Measurements from ENCODE around the gene PCSK9.
"Not testable (repeated sequence)": the region's sequence is repeated elsewhere in the genome, so short reads cannot be mapped to it uniquely, and the experiment has no call there.

The PCSK9 gene

GRCh38 chr1:55010194-55010886 lies 29.0 kb upstream of the PCSK9 start:
- DNase-seq (ENCODE audit: low read depth): no peak

DNA sequence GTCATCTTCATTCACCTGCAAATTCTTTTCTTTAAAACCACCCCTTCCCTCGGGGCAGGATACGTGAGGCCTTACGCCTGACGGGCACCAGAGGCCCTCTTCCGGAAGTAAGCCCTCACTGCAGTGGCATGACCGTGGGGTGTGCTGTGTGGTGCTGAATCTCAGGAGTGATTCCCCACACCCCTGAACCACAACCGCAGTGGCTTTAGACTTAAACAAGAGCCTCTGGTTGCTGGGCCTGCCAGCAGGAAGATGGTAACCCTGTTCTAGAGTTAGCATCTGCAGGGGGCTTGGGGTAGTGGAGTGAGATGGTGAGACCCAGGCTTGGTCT lies 28.5 kb upstream of the PCSK9 start:
- DNase-seq (ENCODE audit: low read depth): no peak

GRCh38 chr1:55012661-55013060 lies 26.7 kb upstream of the PCSK9 start:
- no peak for DNase-seq (ENCODE audit: low read depth)

GRCh38 chr1:55015123-55015522 lies 24.2 kb upstream of the PCSK9 start:
- DNase-seq (ENCODE audit: low read depth): no peak

- DNase-seq (ENCODE audit: low read depth): no peak
Observed at GRCh38 chr1:55015731-55016620, 23.4 kb upstream of the PCSK9 start.

GRCh38 chr1:55018395-55018794 lies 21.0 kb upstream of the PCSK9 start:
- no peak for DNase-seq (ENCODE audit: low read depth)

GRCh38 chr1:55021942-55022546 lies 17.3 kb upstream of the PCSK9 start:
- DNase-seq (ENCODE audit: low read depth): peak; percentile 23

DNA sequence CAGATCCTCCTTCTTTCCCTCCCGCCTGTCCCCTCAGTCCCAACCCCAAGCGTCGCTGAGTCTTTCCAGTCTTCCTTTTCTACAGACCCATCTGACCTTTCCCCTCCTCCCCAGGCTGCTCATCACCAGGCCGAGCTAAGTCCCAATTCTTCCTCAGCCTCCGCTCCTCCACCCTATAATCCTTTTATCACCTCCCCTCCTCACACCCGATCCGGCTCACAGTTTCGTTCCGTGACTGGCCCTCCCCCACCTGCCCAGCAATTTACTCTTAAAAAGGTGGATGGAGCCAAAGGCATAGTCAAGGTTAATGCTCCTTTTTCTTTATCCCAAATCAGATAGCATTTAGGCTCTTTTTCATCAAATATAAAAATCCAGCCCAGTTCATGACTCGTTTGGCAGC lies 15.2 kb upstream of the PCSK9 start:
- not testable (repeated sequence) for DNase-seq (ENCODE audit: low read depth)

DNA sequence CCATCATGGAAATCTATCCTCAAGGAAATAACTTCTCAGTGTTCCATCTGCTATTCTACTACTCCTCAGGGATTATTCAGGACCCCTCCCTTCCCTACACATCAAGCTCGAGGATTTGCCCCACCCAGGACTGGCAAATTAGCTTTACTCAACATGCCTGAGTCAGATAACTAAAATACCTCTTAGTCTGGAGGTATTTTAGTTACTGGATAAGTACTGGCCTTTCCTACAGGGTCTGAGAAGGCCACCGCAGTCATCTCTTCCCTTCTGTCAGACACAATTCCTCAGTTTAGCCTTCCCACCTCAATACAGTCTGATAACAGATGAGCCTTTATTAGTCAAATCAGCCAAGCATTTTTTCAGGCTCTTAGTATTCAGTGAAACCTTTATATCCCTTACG lies 12.7 kb upstream of the PCSK9 start:
- DNase-seq (ENCODE audit: low read depth): not testable (repeated sequence)

- DNase-seq (ENCODE audit: low read depth): not testable (repeated sequence)
Observed at GRCh38 chr1:55031098-55031497, 8.2 kb upstream of the PCSK9 start.

DNA sequence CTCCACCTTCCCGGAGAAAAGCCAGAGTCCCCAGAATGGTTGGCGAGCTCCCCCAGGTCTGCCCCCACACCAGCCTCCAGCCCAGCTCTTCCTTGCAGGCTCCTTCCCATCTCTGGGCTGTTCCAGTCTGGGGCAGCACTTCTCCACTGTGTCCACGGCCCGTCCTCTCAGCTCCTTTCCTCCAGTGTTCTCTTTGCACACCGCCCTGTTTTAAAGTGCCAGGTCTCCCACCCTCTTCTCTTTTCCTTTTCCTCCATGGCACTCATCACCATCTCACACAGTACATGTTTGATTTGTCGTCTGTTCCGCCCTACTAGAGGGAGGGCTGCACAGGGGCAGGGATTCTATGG lies 6.1 kb upstream of the PCSK9 start:
- no peak for DNase-seq (ENCODE audit: low read depth)

DNA sequence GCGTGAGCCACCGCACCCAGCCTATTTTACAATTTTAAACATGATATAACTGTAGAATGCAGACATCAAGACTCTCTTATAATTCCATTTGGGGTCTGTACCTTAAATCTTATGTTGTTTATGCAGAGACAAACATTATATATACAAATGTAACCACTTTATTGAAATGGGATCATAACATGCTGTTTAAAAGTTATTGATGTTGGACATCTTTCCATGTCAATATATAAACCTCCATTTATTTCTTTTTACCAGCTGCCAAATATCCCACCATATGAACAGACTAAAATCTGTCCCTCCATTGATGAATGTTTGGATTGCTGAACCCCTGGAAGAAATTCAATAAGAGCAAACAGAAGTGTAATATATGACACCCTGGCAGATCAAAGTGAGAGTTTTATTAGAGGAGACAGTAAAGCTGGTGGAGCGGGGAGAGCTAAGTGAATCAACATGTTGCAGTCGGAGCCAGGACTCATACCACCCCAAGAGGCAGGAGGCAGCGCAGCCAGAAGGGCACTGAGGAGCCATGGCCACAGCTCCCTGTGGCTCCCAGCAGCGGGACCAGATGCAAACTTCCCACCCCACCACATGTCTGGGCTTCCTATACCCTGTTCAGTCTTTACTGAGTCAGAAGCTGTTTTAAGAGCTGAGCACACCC lies 4.7 kb upstream of the PCSK9 start:
- no peak for DNase-seq (ENCODE audit: low read depth)

- no peak for DNase-seq (ENCODE audit: low read depth)
Observed at GRCh38 chr1:55035904-55036303, 3.4 kb upstream of the PCSK9 start.

DNA sequence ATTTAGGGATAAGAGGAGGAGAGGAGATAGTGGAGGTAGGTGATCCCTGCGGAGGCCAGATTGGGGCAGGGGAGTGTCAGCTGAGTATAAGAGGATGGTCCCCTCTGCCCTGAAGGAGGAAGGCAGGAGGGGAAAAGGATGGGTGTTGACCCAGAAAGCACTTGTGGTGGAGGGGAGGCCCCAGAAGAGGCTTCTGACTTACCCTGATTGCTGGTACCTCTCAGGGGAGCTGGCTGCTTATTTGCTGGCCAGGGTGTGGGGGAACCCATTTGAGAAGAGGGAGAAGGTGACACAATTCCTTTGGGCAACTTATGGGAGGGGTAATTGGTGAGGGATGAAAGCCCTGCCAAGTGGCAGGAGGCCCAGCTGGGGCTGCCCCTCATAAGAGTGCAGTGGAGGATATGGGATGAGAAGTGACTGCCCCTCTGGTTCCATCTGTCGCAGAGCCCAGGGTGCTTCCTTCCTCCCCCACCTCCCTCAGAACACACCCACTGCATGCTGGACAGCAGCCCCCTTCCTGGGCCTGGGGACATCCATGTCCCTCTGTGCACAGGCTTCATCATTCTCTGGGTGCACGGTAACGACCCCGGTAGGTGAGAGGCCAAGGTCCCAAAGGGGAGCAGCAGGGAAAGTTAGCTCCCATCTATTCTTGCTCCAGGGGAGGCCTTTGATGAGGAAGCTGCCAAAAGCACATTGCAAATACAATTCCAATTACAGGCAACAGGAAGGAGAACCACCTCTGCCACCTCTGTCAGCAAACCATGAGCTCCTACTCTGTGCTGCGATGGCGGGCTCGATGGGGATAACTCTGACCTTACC lies 1.4 kb upstream of the PCSK9 start:
- DNase-seq (ENCODE audit: low read depth): no peak

GRCh38 chr1:55038552-55038838 lies 853 bp upstream of the PCSK9 start:
- no peak for DNase-seq (ENCODE audit: low read depth)

DNA sequence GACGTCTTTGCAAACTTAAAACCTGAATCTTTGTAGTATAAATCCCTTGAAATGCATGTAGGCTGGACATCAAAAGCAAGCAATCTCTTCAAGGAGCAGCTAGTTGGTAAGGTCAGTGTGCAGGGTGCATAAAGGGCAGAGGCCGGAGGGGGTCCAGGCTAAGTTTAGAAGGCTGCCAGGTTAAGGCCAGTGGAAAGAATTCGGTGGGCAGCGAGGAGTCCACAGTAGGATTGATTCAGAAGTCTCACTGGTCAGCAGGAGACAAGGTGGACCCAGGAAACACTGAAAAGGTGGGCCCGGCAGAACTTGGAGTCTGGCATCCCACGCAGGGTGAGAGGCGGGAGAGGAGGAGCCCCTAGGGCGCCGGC lies 390 bp upstream of the PCSK9 start:
- DNase-seq (ENCODE audit: low read depth): no peak

DNA sequence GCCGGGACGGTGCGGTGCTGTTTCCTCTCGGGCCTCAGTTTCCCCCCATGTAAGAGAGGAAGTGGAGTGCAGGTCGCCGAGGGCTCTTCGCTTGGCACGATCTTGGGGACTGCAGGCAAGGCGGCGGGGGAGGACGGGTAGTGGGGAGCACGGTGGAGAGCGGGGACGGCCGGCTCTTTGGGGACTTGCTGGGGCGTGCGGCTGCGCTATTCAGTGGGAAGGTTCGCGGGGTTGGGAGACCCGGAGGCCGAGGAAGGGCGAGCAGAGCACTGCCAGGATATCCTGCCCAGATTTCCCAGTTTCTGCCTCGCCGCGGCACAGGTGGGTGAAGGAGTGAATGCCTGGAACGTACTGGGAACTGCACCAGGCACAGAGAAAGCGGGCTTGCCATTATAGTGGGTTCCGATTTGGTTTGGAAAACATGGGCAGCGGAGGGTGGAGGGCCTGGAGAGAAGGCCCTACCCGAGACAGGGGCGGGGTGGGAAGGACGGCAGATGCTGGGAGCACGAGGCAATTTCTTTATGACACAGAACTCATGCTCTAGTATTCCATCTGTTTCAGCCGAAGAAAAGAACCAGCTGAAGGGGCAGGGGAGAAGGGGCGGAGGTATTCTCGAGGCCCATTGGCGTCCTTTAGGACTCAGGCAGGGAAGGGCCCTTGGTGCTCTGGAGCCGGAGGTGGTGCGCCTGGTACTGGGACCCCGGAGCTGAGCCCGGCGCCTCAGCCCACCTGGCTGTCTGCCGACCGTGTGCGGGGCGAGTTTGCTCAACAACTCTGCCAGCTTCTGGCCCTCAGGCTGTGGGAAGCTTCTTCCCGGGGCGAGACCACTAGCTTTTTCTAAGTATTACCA lies 960 bp downstream of the PCSK9 start:
- DNase-seq (ENCODE audit: low read depth): no peak

DNA sequence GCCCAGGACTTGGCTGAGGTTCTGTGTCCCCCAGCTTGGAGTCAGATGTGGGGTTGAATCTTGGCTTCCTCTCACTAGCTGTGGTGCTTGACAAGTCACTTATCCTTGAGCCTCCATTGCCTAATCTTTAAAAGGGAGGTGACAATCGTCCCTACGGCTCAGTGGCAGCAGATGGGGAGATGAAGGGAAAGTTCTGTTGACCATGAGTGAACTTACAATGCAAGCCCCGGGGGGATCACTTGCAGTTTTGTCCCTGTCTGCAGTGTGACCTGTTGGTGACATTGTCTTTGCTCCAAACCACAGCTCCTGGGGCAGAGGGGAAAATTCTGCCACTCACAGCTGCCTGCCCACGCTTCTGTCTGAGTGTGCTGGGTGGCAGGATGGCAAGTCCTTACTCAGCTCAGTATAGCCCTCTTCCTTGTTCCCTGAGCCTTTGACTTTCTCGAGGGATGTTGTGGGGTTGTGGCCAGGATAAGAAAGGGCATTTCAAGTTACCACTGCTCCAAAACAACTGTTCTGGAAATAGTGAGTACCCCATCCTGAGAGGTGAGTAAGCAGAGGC lies 1.7 kb downstream of the PCSK9 start:
- DNase-seq (ENCODE audit: low read depth): no peak

DNA sequence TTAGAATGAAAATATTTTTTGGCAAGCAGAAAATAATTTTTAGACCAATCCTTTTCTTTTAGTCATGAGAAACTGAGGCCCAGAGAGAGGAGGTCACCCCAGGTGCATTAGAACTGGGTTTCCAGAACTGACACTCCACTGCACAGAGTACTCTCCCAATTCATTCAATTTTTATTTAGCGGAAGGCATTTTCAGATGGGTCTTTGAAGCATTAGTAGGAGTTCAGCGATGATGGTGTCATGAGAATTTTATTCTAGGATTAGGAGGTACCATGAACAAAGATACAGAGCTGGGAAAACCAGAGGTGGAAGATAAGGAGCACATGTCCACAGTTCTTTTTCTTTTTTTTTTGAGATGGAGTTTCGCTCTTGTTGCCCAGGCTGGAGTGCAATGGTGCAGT lies 2.3 kb downstream of the PCSK9 start:
- no peak for DNase-seq (ENCODE audit: low read depth)

- DNase-seq (ENCODE audit: low read depth): no peak
Observed at GRCh38 chr1:55043011-55043410, 3.7 kb downstream of the PCSK9 start.

DNA sequence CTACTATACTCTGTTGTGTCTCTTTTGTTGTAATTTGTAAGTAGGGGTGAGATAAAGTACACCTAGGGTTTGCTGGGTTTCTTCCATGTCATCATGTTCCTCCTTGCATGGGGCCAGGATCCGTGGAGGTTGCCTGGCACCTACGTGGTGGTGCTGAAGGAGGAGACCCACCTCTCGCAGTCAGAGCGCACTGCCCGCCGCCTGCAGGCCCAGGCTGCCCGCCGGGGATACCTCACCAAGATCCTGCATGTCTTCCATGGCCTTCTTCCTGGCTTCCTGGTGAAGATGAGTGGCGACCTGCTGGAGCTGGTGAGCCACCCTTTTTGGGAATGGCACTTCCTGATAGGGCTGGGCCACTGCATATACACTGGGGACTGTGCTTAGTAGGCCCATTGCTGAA lies 4.4 kb downstream of the PCSK9 start:
- no peak for DNase-seq (ENCODE audit: low read depth)
